HEK293 (cell line): ENCODE measurements around the gene MACROH2A2.

ENCODE experiments used
- CTCF ChIA-PET: fragments of 350-600 bp; formaldehyde crosslinking; extraction: SDS; loops from one replicate; lab custom pipeline; 2021; ENCODE audit warnings: antibody characterized with exemption; lab: Yijun Ruan, JAX
- POLR2A ChIA-PET: fragments of 300-600 bp; formaldehyde crosslinking; extraction: SDS; loops from one replicate; lab custom pipeline; 2020; ENCODE audit warnings: antibody characterized with exemption, inconsistent platforms; lab: Yijun Ruan, JAX
- H3K27ac ChIP-seq: fragments of 200-500 bp; sonication (Bioruptor generic); 2 replicates; pipeline ENCODE4 v1.5.1; 2014; ENCODE audit warnings: low read depth, low read length, control low read depth, inconsistent platforms; ENCODE audit errors: extremely low read depth
- H3K36me3 ChIP-seq, 2 experiments: fragments of 200-500 bp in 1 of 2; sonication (Bioruptor generic) in 1 of 2; 1 replicate in 1 of 2; 2 replicates in 1 of 2; pipeline ENCODE4 v1.5.1; 2014 to 2017; ENCODE audit warnings: inconsistent platforms in 2 of 2, low read length in 2 of 2; ENCODE audit not compliant: control insufficient read depth in 2 of 2, insufficient read depth in 1 of 2
- H3K4me1 ChIP-seq: fragments of 200-500 bp; sonication (Bioruptor generic); 2 replicates; pipeline ENCODE4 v1.5.1; 2014; ENCODE audit warnings: mild to moderate bottlenecking, low read length, inconsistent platforms; ENCODE audit not compliant: control insufficient read depth, insufficient read depth
- H3K4me3 ChIP-seq: 2 replicates; pipeline ENCODE4 v1.5.1; 2011; ENCODE audit warnings: low read depth, mild to moderate bottlenecking, control low read depth, low read length, moderate library complexity
- H3K9me3 ChIP-seq: fragments of 200-500 bp; sonication (Bioruptor generic); 2 replicates; pipeline ENCODE4 v1.5.1; 2014; ENCODE audit warnings: low read depth, low read length, inconsistent platforms; ENCODE audit not compliant: control insufficient read depth, insufficient read depth
- EGR2 ChIP-seq: fragments of 450-650 bp; formaldehyde crosslinking; IDR thresholded peaks from 2 replicates; pipeline ENCODE4 v1.5.1; 2016; ENCODE audit warnings: low read depth, missing biosample characterization, missing genetic modification characterization
- FEZF1 ChIP-seq: fragments of 450-650 bp; formaldehyde crosslinking; IDR thresholded peaks from 2 replicates; pipeline ENCODE4 v1.5.1; 2016; ENCODE audit warnings: missing biosample characterization, missing genetic modification characterization
- HOXD13 ChIP-seq: sonication (generic); formaldehyde crosslinking; IDR thresholded peaks from 2 replicates; pipeline ENCODE4 v1.8.0; 2022; ENCODE audit warnings: missing genetic modification reagents, borderline replicate concordance
- KLF8 ChIP-seq: fragments of 450-650 bp; formaldehyde crosslinking; IDR thresholded peaks from 2 replicates; pipeline ENCODE4 v1.5.1; 2016; ENCODE audit warnings: missing biosample characterization, missing genetic modification characterization
- SP7 ChIP-seq: fragments of 450-650 bp; formaldehyde crosslinking; IDR thresholded peaks from 2 replicates; pipeline ENCODE4 v1.5.1; 2016; ENCODE audit warnings: missing biosample characterization, missing genetic modification characterization
- TSHZ1 ChIP-seq: fragments of 450-650 bp; formaldehyde crosslinking; IDR thresholded peaks from 2 replicates; pipeline ENCODE4 v1.5.1; 2016; ENCODE audit warnings: missing biosample characterization, missing genetic modification characterization, borderline replicate concordance
- YY1 ChIP-seq: fragments of 450-650 bp; formaldehyde crosslinking; IDR thresholded peaks from 2 replicates; pipeline ENCODE4 v1.5.1; 2018; ENCODE audit warnings: missing biosample characterization, missing genetic modification characterization
- ZBTB1 ChIP-seq: fragments of 450-650 bp; formaldehyde crosslinking; IDR thresholded peaks from 2 replicates; pipeline ENCODE4 v1.5.1; 2016; ENCODE audit warnings: missing biosample characterization, missing genetic modification characterization
- ZBTB26 ChIP-seq: fragments of 450-650 bp; formaldehyde crosslinking; optimal IDR thresholded peaks from 2 replicates; pipeline ENCODE3; 2016; ENCODE audit warnings: missing biosample characterization, mild to moderate bottlenecking, missing genetic modification characterization
- ZNF132 ChIP-seq: fragments of 450-650 bp; formaldehyde crosslinking; IDR thresholded peaks from 2 replicates; pipeline ENCODE4 v1.5.1; 2017; ENCODE audit warnings: missing biosample characterization, missing genetic modification characterization, borderline replicate concordance
- ZNF16 ChIP-seq: fragments of 450-650 bp; formaldehyde crosslinking; IDR thresholded peaks from 2 replicates; pipeline ENCODE4 v1.5.1; 2016; ENCODE audit warnings: low read depth, missing biosample characterization, missing genetic modification characterization
- ZNF169 ChIP-seq: fragments of 450-650 bp; formaldehyde crosslinking; IDR thresholded peaks from 2 replicates; pipeline ENCODE4 v1.5.1; 2016; ENCODE audit warnings: missing biosample characterization, missing genetic modification characterization
- ZNF19 ChIP-seq: fragments of 450-650 bp; formaldehyde crosslinking; IDR thresholded peaks from 2 replicates; pipeline ENCODE4; 2016; ENCODE audit warnings: missing biosample characterization, missing genetic modification characterization, low read depth
- ZNF221 ChIP-seq: fragments of 450-650 bp; formaldehyde crosslinking; IDR thresholded peaks from 2 replicates; pipeline ENCODE4 v1.5.1; 2017; ENCODE audit warnings: missing biosample characterization, missing genetic modification characterization, borderline replicate concordance
- ZNF274 ChIP-seq, 2 experiments: fragments of 200-500 bp in 1 of 2; fragments of 450-650 bp in 1 of 2; sonication (Bioruptor generic) in 1 of 2; formaldehyde crosslinking in 1 of 2; IDR thresholded peaks; 2 replicates each; pipeline versions ENCODE4 v1.5.1 to v1.6.1; 2014 to 2016; ENCODE audit warnings: borderline replicate concordance in 1 of 2, inconsistent platforms in 1 of 2, low read length in 1 of 2, missing biosample characterization in 1 of 2, missing genetic modification characterization in 1 of 2
- ZNF292 ChIP-seq: fragments of 450-650 bp; formaldehyde crosslinking; IDR thresholded peaks from 2 replicates; pipeline ENCODE4 v1.5.1; 2016; ENCODE audit warnings: low read depth, missing biosample characterization, missing genetic modification characterization, borderline replicate concordance
- ZNF341 ChIP-seq: fragments of 450-650 bp; formaldehyde crosslinking; IDR thresholded peaks from 2 replicates; pipeline ENCODE4; 2016; ENCODE audit warnings: low read depth, missing biosample characterization, missing genetic modification characterization
- ZNF423 ChIP-seq: fragments of 450-650 bp; formaldehyde crosslinking; IDR thresholded peaks from 2 replicates; pipeline ENCODE4 v1.5.1; 2016; ENCODE audit warnings: missing biosample characterization, missing genetic modification characterization
- ZNF529 ChIP-seq: fragments of 450-650 bp; formaldehyde crosslinking; IDR thresholded peaks from 2 replicates; pipeline ENCODE4 v1.5.1; 2017; ENCODE audit warnings: missing genetic modification characterization, missing biosample characterization; ENCODE audit not compliant: insufficient replicate concordance
- ZNF544 ChIP-seq: fragments of 450-650 bp; formaldehyde crosslinking; IDR thresholded peaks from 2 replicates; pipeline ENCODE4 v1.5.0; 2017; ENCODE audit warnings: missing biosample characterization, missing genetic modification characterization
- ZNF555 ChIP-seq: fragments of 450-650 bp; formaldehyde crosslinking; conservative IDR thresholded peaks from 2 replicates; pipeline ENCODE4 v1.5.1; 2017; ENCODE audit warnings: missing biosample characterization, mild to moderate bottlenecking, missing genetic modification characterization, inconsistent platforms
- ZNF561 ChIP-seq: fragments of 450-650 bp; IDR thresholded peaks from 2 replicates; pipeline ENCODE4 v1.5.1; 2018; ENCODE audit warnings: missing biosample characterization, missing genetic modification characterization, borderline replicate concordance
- ZNF571 ChIP-seq: fragments of 450-650 bp; formaldehyde crosslinking; IDR thresholded peaks from 2 replicates; pipeline ENCODE4 v1.5.0; 2017; ENCODE audit warnings: missing biosample characterization, missing genetic modification characterization
- ZNF670 ChIP-seq: fragments of 450-650 bp; formaldehyde crosslinking; IDR thresholded peaks from 2 replicates; pipeline ENCODE4 v1.5.1; 2016; ENCODE audit warnings: missing biosample characterization, missing genetic modification characterization, low read depth
- ZNF768 ChIP-seq: fragments of 450-650 bp; formaldehyde crosslinking; IDR thresholded peaks from 2 replicates; pipeline ENCODE4 v1.5.1; 2018; ENCODE audit warnings: missing biosample characterization, mild to moderate bottlenecking, missing genetic modification characterization
- ZNF785 ChIP-seq: fragments of 450-650 bp; formaldehyde crosslinking; IDR thresholded peaks from 2 replicates; pipeline ENCODE4 v1.5.1; 2016; ENCODE audit warnings: missing biosample characterization, missing genetic modification characterization
- ZNF791 ChIP-seq: fragments of 450-650 bp; formaldehyde crosslinking; IDR thresholded peaks from 2 replicates; pipeline ENCODE4 v1.5.1; 2016; ENCODE audit warnings: missing biosample characterization, missing genetic modification characterization
- TF ChIP-seq, protein P1 (sequence below): fragments of 450-650 bp; IDR thresholded peaks from 2 replicates; pipeline ENCODE4 v1.5.1; 2018; ENCODE audit warnings: missing biosample characterization, mild to moderate bottlenecking, missing genetic modification characterization

MACROH2A2 gene

DNA sequence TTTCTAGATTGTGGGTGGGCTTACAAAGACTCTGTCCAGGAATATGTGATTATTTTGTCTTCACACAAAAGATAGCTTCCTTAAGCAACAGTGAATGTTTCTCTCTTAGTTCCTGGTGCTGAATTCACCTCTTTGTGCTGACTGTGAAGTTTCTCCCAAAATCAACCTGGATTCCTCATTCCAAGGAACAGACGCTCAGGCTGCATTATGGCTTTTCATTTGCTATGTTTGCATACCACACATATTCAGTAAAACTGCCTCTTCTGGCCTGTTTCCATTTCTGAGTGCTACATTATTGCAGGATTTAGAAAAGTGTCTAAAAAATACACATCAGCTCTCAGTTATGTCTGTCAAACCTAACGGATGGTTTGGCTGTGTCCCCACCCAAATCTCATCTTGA, 21.5 kb downstream of the MACROH2A2 start:
- POLR2A ChIA-PET: no interaction called here
- peaks cover 0 to 24% of the 10 kb centered on the region in 2 experiments; a peak in 1 of 3 replicates for H3K36me3 ChIP-seq
- H3K27ac ChIP-seq: no peak overlapping the region
- TF ChIP-seq, protein P1, sequence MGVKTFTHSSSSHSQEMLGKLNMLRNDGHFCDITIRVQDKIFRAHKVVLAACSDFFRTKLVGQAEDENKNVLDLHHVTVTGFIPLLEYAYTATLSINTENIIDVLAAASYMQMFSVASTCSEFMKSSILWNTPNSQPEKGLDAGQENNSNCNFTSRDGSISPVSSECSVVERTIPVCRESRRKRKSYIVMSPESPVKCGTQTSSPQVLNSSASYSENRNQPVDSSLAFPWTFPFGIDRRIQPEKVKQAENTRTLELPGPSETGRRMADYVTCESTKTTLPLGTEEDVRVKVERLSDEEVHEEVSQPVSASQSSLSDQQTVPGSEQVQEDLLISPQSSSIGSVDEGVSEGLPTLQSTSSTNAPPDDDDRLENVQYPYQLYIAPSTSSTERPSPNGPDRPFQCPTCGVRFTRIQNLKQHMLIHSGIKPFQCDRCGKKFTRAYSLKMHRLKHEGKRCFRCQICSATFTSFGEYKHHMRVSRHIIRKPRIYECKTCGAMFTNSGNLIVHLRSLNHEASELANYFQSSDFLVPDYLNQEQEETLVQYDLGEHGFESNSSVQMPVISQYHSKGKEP: no peak
- TF ChIP-seq KLF8 (tag by site-specific recombination) (no peak), ZNF274 (IDR thresholded peaks at IDR 0.05; ENCODE audit: low read length) (no peak), ZNF274 (tag by site-specific recombination; IDR thresholded peaks at IDR 0.05; ENCODE audit: borderline replicate concordance) (no peak), ZNF529 (no peak), ZNF169 (tag by site-specific recombination) (no peak), YY1 (tag by site-specific recombination) (no peak), ZNF670 (no peak), HOXD13 (CRISPR knock-in tag) (no peak), ZNF16 (tag by site-specific recombination) (no peak), ZNF555 (no peak)
- H3K4me1 ChIP-seq: no peaks in the 10 kb centered on the region
- CTCF ChIA-PET: interaction anchor here (0.6 to 1.0 kb wide), 2 partner anchors 11 to 298 kb away, joined by 3 read pairs; no protein-coding TSS in a partner anchor
- H3K4me3 ChIP-seq: no peak overlapping the region
- no peaks in the 10 kb centered on the region for H3K9me3 ChIP-seq

GRCh38 chr10:70074971-70075370, 22.3 kb downstream of the MACROH2A2 start:
- no peak overlapping the region for H3K4me3 ChIP-seq
- no peak overlapping the region for H3K27ac ChIP-seq
- POLR2A ChIA-PET: no interaction called here
- H3K36me3 ChIP-seq: peaks cover 0 to 24% of the 10 kb centered on the region in 2 experiments; a peak in 2 of 3 replicates
- CTCF ChIA-PET: no interaction called here
- H3K4me1 ChIP-seq: no peaks in the 10 kb centered on the region
- TF ChIP-seq ZNF785 (tag by site-specific recombination): no peak
- TF ChIP-seq ZNF571: no peak
- TF ChIP-seq TSHZ1 (tag by site-specific recombination): no peak
- TF ChIP-seq ZNF544 (tag by site-specific recombination): no peak
- TF ChIP-seq ZNF132 (tag by site-specific recombination): no peak
- TF ChIP-seq FEZF1: no peak
- no peak for TF ChIP-seq ZNF19 (tag by site-specific recombination)
- TF ChIP-seq ZNF221: no peak
- no peak for TF ChIP-seq ZNF169 (tag by site-specific recombination)
- no peak for TF ChIP-seq ZNF768
- TF ChIP-seq ZNF561: no peak
- TF ChIP-seq SP7 (tag by site-specific recombination): no peak
- TF ChIP-seq ZNF791 (tag by site-specific recombination): no peak
- no peak for TF ChIP-seq EGR2 (tag by site-specific recombination)
- TF ChIP-seq ZNF292 (tag by site-specific recombination): no peak
- no peak for TF ChIP-seq ZBTB26 (tag by site-specific recombination)
- TF ChIP-seq ZNF423 (tag by site-specific recombination): no peak
- no peak for TF ChIP-seq ZBTB1 (tag by site-specific recombination)
- no peak for TF ChIP-seq ZNF341 (tag by site-specific recombination)
- no peaks in the 10 kb centered on the region for H3K9me3 ChIP-seq
